HG03571 (cell line): ENCODE measurements around the gene LIMK2.

Experiments
- ATAC-seq: cut with Tn5 transposase; IDR thresholded peaks from one replicate; pipeline ENCODE4 v1.9.1; 2021; ENCODE audit not compliant: unreplicated experiment

The LIMK2 gene

GRCh38 chr22:31327806-31328543 lies 115.9 kb downstream of the LIMK2 start:
- ATAC-seq, result no peak

DNA sequence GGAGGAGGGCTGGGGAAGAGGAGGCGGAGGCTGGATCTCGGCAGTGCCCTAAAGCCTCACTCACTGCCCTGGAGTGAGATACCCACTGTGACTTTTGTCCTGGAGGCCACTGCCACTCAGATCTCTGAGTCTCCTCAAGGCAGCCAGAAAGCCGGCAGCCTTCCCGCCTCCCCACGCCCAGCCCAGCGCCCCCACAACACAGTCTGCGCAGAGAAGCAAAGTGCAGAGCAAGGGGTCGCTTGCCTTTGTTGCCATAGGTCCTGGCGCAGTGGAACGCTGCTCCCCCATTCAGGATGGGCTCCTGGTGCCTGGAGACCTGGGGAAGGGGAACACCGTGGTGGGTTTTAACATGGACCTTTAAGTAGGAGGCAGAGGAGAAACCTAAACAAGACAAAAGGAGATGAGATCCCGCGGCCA lies 116.5 kb downstream of the LIMK2 start:
- ATAC-seq, result no peak

DNA sequence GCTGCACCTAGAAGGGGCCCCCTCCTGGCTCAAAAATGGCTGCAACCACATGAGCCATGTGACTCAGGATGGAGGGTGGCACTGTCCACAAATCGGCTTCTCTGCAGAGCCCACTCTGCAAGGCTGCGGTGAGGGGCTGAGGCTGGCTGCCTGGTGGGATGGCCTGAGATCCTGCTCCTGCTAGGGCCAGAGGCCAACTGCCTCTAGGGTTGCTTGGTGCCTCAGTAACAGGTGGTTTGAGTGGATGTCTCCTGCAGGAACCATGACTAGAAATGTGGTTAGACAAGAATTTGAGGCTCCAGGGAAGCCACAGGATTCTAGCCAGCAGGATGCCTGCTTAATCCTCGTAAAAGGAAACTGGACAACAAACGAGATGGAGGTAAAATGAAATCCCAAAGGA lies 116.9 kb downstream of the LIMK2 start:
- ATAC-seq, result no peak
